Measurements from ENCODE around the gene C14orf180. TPM values are rescaled to one million over a fixed set of nuclear protein-coding genes. Genes with fewer than 3 reads are reported as not detected.

Gene C14orf180
- total and polyA plus RNA-seq, 2 donors = 0.42 to 1.2 TPM

DNA sequence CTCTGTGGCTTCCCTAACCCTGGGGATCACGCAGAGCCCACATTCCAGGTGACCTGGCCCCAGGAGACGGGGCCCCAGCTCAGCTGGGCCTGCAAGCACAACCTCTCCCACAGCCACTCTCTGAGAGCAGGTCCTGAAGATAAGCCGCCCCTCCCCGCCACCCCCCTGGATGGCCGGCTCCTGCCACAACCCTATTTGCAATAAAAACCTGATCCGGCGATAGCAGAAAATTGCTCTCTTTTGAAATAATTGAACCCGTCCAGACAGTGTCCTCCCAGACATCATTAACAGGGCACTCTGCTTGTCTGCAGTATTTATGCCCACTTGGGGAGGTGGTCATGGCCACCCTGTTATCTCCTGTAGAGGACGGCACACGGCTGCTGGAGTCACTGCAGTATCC lies 5.0 kb downstream of the C14orf180 start:
- Histone ChIP-seq H3K27ac (ENCODE audit: low read depth) (no peak overlapping the region), H3K4me1 (ENCODE audit: insufficient read depth) (no peaks in the 10 kb centered on the region), H3K4me3 (ENCODE audit: low read depth, low read length) (no peak overlapping the region), H3K36me3 (ENCODE audit: insufficient read depth) (no peaks in the 10 kb centered on the region)
- no peak for DNase-seq (ENCODE audit: extremely low spot score)
- 85% methylated on average over 10 of the region's 10 CpGs for WGBS

DNA sequence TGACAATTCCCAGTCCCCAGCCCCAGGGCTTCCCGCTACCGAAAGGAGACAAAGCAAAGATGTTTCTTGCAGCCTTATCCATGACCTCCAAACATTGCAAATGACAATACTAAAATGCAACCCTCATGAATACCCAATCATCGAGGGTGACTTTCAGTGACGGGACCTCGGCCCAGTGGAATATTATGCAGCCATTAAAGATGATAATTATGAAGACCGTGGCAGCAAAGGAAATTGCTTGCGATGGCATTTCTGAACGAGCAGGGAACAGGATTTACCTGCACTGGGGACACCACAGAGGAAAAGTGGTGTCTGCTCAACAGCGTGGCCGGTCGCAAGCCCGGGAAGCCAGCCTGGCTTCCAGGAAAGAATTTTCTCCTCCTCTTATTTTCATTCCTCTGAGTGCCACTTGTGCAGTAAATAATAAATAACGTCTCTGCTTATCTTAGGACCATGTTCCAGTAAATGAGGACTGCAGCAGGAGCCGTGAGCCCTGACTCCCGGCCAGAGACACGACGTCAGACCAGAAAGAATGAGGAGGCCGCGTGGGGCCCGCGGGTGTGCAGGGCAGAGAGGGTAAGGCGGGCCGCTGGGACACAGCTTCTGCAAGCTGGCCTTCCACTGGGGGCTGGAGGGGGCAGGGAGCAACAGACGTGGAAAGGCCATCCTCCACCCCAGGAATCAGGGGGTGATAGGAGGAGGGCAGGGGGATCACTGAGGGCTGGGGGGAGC lies 6.6 kb downstream of the C14orf180 start:
- H3K27ac ChIP-seq (ENCODE audit: low read depth) = no peak overlapping the region
- H3K4me1 ChIP-seq (ENCODE audit: insufficient read depth) = no peaks in the 10 kb centered on the region
- H3K4me3 ChIP-seq (ENCODE audit: low read depth, low read length) = no peak overlapping the region
- DNase-seq (ENCODE audit: extremely low spot score) = no peak
- no peaks in the 10 kb centered on the region for H3K36me3 ChIP-seq (ENCODE audit: insufficient read depth)
- WGBS = 60% methylated on average over 24 of the region's 24 CpGs

- no peak for DNase-seq (ENCODE audit: extremely low spot score)
- Histone ChIP-seq H3K4me3 (ENCODE audit: low read depth, low read length) (no peak overlapping the region), H3K27ac (ENCODE audit: low read depth) (no peak overlapping the region), H3K4me1 (ENCODE audit: insufficient read depth) (no peaks in the 10 kb centered on the region), H3K36me3 (ENCODE audit: insufficient read depth) (no peaks in the 10 kb centered on the region)
- 82% methylated on average over 19 of the region's 19 CpGs for WGBS
These were observed 7.5 kb downstream of the C14orf180 start for GRCh38 chr14:104586832-104587620.

DNA sequence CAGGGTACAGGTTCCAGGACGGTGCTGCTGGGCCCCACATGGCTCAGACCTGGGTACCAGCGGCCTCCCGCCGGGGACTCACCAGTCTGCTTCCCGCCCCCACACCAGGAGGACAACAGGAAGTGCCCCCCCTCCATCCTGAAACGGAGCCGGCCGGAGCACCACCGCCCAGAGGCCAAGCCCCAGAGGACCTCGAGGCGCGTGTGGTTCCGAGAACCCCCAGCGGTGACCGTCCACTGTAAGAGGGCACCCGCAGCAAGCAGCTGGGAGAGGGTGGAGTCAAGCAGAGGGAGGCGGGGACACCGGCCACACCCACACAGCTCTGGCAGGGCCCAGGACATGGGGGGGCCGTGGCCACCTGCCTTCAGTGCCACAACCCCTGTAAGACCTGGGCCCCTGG lies 8.1 kb downstream of the C14orf180 start:
- H3K4me3 ChIP-seq (ENCODE audit: low read depth, low read length) = no peak overlapping the region
- H3K27ac ChIP-seq (ENCODE audit: low read depth) = no peak overlapping the region
- no peaks in the 10 kb centered on the region for H3K4me1 ChIP-seq (ENCODE audit: insufficient read depth)
- WGBS = 59% methylated on average over 19 of the region's 19 CpGs
- H3K36me3 ChIP-seq (ENCODE audit: insufficient read depth) = no peaks in the 10 kb centered on the region
- DNase-seq (ENCODE audit: extremely low spot score) = no peak

GRCh38 chr14:104588066-104588857 lies 8.7 kb downstream of the C14orf180 start:
- no peaks in the 10 kb centered on the region for H3K4me1 ChIP-seq (ENCODE audit: insufficient read depth)
- WGBS = 89% methylated on average over 38 of the region's 38 CpGs
- no peak overlapping the region for H3K27ac ChIP-seq (ENCODE audit: low read depth)
- H3K4me3 ChIP-seq (ENCODE audit: low read depth, low read length) = no peak overlapping the region
- no peak for DNase-seq (ENCODE audit: extremely low spot score)
- H3K36me3 ChIP-seq (ENCODE audit: insufficient read depth) = no peaks in the 10 kb centered on the region

DNA sequence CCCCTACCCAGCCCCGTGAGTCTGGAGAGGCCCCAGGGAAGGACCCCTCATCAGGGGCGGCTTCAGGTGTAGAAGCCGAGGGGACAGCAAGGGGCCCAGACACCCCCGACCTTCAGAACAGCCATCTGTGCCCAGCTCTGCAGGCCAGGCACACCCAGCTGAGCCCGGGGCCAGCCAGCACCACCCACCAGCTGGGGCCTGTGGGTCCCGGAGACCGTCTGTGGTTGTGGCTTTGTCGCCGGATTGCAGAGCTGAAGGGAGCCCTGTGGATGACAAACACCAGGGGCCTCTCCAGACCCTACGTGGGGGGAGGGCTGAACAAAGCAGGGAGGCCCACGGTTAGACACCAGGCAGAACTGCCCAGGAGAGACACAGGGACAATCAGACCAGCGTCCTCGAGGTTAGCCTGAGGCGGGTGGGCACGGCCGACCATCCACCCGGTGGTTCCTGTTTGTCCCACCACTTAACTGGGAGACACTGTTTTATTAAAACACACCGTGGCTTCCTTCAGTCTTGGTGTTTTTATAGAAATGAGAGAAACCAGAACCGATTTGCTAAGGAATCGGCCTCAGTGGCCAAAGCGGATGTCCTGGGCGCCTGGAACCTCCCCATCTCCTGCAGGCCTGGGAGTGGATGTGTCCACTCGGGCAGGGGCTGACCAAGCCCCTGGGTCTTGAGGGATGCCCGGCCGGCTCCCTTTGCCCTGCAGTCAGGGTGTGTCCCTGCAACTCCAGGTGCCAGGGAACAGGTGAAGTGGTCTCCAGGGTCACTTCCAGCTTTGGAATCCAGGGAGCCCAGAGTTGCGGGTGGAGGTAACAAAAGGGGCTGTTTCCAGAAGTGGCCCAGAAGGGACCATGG lies 10.0 kb downstream of the C14orf180 start:
- Histone ChIP-seq H3K27ac (ENCODE audit: low read depth) (no peak overlapping the region), H3K4me3 (ENCODE audit: low read depth, low read length) (no peak overlapping the region), H3K4me1 (ENCODE audit: insufficient read depth) (no peaks in the 10 kb centered on the region), H3K36me3 (ENCODE audit: insufficient read depth) (no peaks in the 10 kb centered on the region)
- no peak for DNase-seq (ENCODE audit: extremely low spot score)
- 85% methylated on average over 26 of the region's 26 CpGs for WGBS

- WGBS = 80% methylated on average over 23 of the region's 23 CpGs
- no peak overlapping the region for H3K27ac ChIP-seq (ENCODE audit: low read depth)
- no peaks in the 10 kb centered on the region for H3K36me3 ChIP-seq (ENCODE audit: insufficient read depth)
- DNase-seq (ENCODE audit: extremely low spot score) = no peak
- no peaks in the 10 kb centered on the region for H3K4me1 ChIP-seq (ENCODE audit: insufficient read depth)
- no peak overlapping the region for H3K4me3 ChIP-seq (ENCODE audit: low read depth, low read length)
These were observed 10.8 kb downstream of the C14orf180 start for GRCh38 chr14:104590240-104590965.

DNA sequence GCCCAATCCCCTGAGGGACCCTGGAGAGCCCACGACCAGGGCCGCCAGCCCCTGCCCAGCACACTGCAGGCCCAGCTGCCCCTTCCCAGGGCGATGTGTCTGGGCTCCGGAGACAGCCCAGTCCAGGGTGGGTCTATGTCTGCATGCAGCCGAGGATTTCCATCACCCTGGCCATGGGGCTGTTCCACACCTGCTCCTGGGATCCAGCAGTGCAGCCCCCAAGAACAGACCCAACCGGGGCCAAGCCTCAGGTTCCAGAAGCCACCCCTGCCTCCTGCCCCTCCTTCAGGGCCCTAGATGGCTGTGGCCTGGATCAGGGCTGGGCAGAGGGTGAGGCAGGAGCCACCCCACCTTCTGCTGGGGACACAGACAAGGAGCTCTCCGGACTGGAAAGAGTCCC lies 11.5 kb downstream of the C14orf180 start:
- DNase-seq (ENCODE audit: extremely low spot score) = no peak
- Histone ChIP-seq H3K36me3 (ENCODE audit: insufficient read depth) (no peaks in the 10 kb centered on the region), H3K4me1 (ENCODE audit: insufficient read depth) (no peaks in the 10 kb centered on the region), H3K27ac (ENCODE audit: low read depth) (no peak overlapping the region), H3K4me3 (ENCODE audit: low read depth, low read length) (no peak overlapping the region)
- WGBS = 78% methylated on average over 7 of the region's 7 CpGs

GRCh38 chr14:104591506-104592291 lies 12.1 kb downstream of the C14orf180 start:
- no peak overlapping the region for H3K27ac ChIP-seq (ENCODE audit: low read depth)
- DNase-seq (ENCODE audit: extremely low spot score) = no peak
- WGBS = 86% methylated on average over 26 of the region's 26 CpGs
- H3K4me3 ChIP-seq (ENCODE audit: low read depth, low read length) = no peak overlapping the region
- H3K36me3 ChIP-seq (ENCODE audit: insufficient read depth) = no peaks in the 10 kb centered on the region
- no peaks in the 10 kb centered on the region for H3K4me1 ChIP-seq (ENCODE audit: insufficient read depth)

DNA sequence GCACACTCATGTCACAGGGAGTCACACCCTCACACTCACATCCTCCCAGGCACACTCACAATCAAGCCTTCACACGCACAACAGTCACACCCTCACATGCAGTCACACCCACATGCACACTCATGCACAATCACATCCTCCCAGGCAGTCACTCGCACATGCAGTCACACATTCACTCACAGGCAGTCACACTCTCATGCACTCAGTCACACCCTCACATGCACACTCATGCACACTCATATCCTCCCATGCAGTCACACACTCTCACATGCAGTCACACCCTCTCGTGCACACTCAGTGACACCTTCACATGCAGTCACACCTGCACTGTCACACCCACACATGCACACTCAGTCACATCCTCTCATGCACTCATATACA lies 12.7 kb downstream of the C14orf180 start:
- Histone ChIP-seq H3K4me3 (ENCODE audit: low read depth, low read length) (no peak overlapping the region), H3K27ac (ENCODE audit: low read depth) (no peak overlapping the region), H3K36me3 (ENCODE audit: insufficient read depth) (no peaks in the 10 kb centered on the region), H3K4me1 (ENCODE audit: insufficient read depth) (no peaks in the 10 kb centered on the region)
- no peak for DNase-seq (ENCODE audit: extremely low spot score)
- WGBS = 90% methylated on average over 3 of the region's 3 CpGs

DNA sequence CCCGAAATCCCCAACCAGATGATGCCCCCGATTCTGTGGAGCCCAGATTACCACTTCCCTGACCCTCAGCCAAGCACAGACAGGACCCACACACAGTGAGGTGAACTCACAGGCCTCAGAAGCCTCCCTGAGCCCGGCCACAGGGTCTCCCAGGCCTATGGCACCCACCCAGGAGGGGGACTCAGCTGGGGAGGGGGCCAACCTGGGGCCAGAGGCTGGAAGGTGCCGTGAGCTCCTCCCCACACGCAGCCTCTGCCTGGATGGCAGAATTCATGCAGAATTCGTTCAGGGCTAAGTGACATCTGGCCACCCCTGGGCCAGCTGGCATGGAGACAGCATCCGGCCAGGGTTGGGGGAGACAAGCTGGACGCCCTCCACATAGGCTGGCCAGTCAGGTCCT lies 13.2 kb downstream of the C14orf180 start:
- 74% methylated on average over 8 of the region's 8 CpGs for WGBS
- Histone ChIP-seq H3K36me3 (ENCODE audit: insufficient read depth) (no peaks in the 10 kb centered on the region), H3K4me1 (ENCODE audit: insufficient read depth) (no peaks in the 10 kb centered on the region), H3K27ac (ENCODE audit: low read depth) (no peak overlapping the region), H3K4me3 (ENCODE audit: low read depth, low read length) (no peak overlapping the region)
- DNase-seq (ENCODE audit: extremely low spot score) = no peak

- Histone ChIP-seq H3K4me1 (ENCODE audit: insufficient read depth) (no peaks in the 10 kb centered on the region), H3K27ac (ENCODE audit: low read depth) (no peak overlapping the region), H3K4me3 (ENCODE audit: low read depth, low read length) (no peak overlapping the region), H3K36me3 (ENCODE audit: insufficient read depth) (no peaks in the 10 kb centered on the region)
- DNase-seq (ENCODE audit: extremely low spot score) = no peak
- WGBS = 82% methylated on average over 18 of the region's 18 CpGs
These were observed 13.7 kb downstream of the C14orf180 start for GRCh38 chr14:104593241-104593701.

All from urinary bladder (tissue), 4 donors.